Measurements from ENCODE around the gene CPNE8. TPM values are rescaled to one million over a fixed set of nuclear protein-coding genes. Genes with fewer than 3 reads are reported as not detected.

CPNE8 gene
- total RNA-seq, 1 experiment from 2014 or later: 7.2 TPM

DNA sequence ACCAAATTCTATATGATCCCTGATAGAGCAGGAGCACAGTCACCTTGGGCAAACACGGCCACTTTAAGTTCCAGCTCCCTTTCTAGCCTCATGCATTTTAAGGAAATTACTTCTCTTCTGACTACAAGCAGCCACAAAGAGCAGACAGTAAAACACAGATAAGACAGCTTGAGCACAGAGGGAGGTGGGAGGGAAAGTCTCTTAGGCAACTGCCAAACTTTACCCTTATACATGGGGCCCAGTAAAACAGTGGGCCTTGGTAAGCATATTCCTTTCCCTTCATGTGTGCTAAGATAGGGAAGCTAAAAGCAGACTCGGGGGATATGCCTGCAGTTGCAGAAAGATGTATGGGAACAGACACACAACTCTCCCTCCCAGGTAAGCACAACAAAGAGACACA, 235.9 kb downstream of the CPNE8 start:
- H3K9ac ChIP-seq (ENCODE audit: low read length): no peak overlapping the region
- intact Hi-C loops (cut with micrococcal nuclease): loop anchor here (10.0 kb wide), 2 partner anchors 435 to 605 kb away; no protein-coding TSS in a partner anchor

DNA sequence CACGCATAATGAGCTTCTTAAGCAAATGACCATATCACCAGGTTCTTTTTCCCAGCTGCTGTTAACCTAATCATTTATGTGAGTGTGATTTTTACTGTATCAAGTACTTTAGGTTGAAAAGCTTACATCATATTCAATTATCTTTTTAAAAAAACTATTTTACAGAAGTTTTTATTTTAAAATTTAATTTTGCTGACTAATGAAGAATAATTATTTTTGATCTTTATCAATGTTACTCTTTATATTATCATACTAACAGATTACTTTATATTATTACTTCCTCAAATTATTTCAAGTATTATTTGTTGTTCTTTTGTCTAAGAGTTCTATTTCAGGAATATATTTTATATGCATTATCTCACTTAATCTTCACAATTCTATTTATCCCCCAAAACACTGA, 236.3 kb downstream of the CPNE8 start:
- no peaks in the 10 kb centered on the region for H3K9me2 ChIP-seq (replicated peaks; ENCODE audit: low read length)
- ChIA-PET POLR2A (ENCODE audit: unreplicated experiment) (no interaction called here), CTCF (no interaction called here)
- no peaks in the 10 kb centered on the region for H4K20me1 ChIP-seq (ENCODE audit: low read length)
- no TSS peak for BruUV-seq (replicated peaks)
- no peaks in the 10 kb centered on the region for H3K27me3 ChIP-seq (ENCODE audit: low read length)
- no peak for DNase-seq
- no peaks in the 10 kb centered on the region for H3K36me3 ChIP-seq (ENCODE audit: low read depth, low read length)
- no peak overlapping the region for H2AFZ ChIP-seq (ENCODE audit: low read length)
- no peak for ATAC-seq
- intact Hi-C loops (cut with micrococcal nuclease): loop anchor here (10.0 kb wide), 2 partner anchors 436 to 606 kb away; no protein-coding TSS in a partner anchor
- no peak for TF ChIP-seq EZH2phosphoT487 (IDR thresholded peaks at IDR 0.05; ENCODE audit: borderline replicate concordance, low read length)
- no peak for TF ChIP-seq EZH2 (IDR thresholded peaks at IDR 0.05; ENCODE audit: low read length, unreplicated experiment)
- no peak for TF ChIP-seq CTCF (conservative IDR thresholded peaks at IDR 0.05; ENCODE audit: low read depth, low read length)
- H3K4me3 ChIP-seq (ENCODE audit: low read length): no peak overlapping the region
- no peaks in the 10 kb centered on the region for H3K9me3 ChIP-seq (ENCODE audit: low read length)
- no peak overlapping the region for H3K9ac ChIP-seq (ENCODE audit: low read length)
- no peaks in the 10 kb centered on the region for H3K79me2 ChIP-seq (ENCODE audit: low read length)
- no peaks in the 10 kb centered on the region for H3F3A ChIP-seq (ENCODE audit: low read length, unreplicated experiment)
- no peak overlapping the region for H3K27ac ChIP-seq (ENCODE audit: low read length)
- no peaks in the 10 kb centered on the region for H3K4me1 ChIP-seq (ENCODE audit: insufficient read depth, low read length)
- no peak overlapping the region for H3K4me2 ChIP-seq (ENCODE audit: low read length)

More for the DNA sequence above, 235.9 kb downstream of the CPNE8 start:
- no peaks in the 10 kb centered on the region for H4K20me1 ChIP-seq (ENCODE audit: low read length)
- no peaks in the 10 kb centered on the region for H3K9me3 ChIP-seq (ENCODE audit: low read length)
- H3K79me2 ChIP-seq (ENCODE audit: low read length): no peaks in the 10 kb centered on the region
- POLR2A ChIA-PET (ENCODE audit: unreplicated experiment): no interaction called here
- CTCF ChIA-PET: no interaction called here
- ATAC-seq (no peak), DNase-seq (no peak)
- H3K36me3 ChIP-seq (ENCODE audit: low read depth, low read length): no peaks in the 10 kb centered on the region
- TF ChIP-seq EZH2 (IDR thresholded peaks at IDR 0.05; ENCODE audit: low read length, unreplicated experiment) (no peak), CTCF (conservative IDR thresholded peaks at IDR 0.05; ENCODE audit: low read depth, low read length) (no peak), EZH2phosphoT487 (IDR thresholded peaks at IDR 0.05; ENCODE audit: borderline replicate concordance, low read length) (no peak)
- no peak overlapping the region for H3K4me2 ChIP-seq (ENCODE audit: low read length)
- H3K4me3 ChIP-seq (ENCODE audit: low read length): no peak overlapping the region
- no peak overlapping the region for H3K27ac ChIP-seq (ENCODE audit: low read length)
- BruUV-seq (replicated peaks): no TSS peak
- no peaks in the 10 kb centered on the region for H3K4me1 ChIP-seq (ENCODE audit: insufficient read depth, low read length)
- no peaks in the 10 kb centered on the region for H3K27me3 ChIP-seq (ENCODE audit: low read length)
- H2AFZ ChIP-seq (ENCODE audit: low read length): no peak overlapping the region
- H3K9me2 ChIP-seq (replicated peaks; ENCODE audit: low read length): no peaks in the 10 kb centered on the region
- no peaks in the 10 kb centered on the region for H3F3A ChIP-seq (ENCODE audit: low read length, unreplicated experiment)

DNA sequence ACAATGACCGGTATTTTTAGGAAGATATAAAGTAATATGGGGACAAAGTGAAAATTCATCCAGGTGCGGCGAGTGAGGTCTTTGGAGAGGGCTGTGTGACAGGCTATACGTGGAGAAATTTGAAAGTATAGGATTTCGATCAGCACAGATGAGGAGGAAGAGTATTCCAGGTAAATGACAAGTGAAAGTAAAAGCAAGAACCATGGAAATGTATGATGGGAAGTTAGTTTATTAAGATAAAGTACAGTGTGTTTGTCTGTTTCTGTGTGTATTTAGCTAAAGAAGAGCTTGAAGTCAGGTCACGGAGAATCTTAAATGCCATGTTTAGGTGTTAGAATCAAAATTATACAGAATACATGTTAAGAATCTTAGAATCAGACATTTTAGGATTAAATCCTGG, 239.0 kb downstream of the CPNE8 start:
- H3F3A ChIP-seq (ENCODE audit: low read length, unreplicated experiment): no peaks in the 10 kb centered on the region
- H3K36me3 ChIP-seq (ENCODE audit: low read depth, low read length): no peaks in the 10 kb centered on the region
- no peak overlapping the region for H3K4me2 ChIP-seq (ENCODE audit: low read length)
- ChIA-PET CTCF (no interaction called here), POLR2A (ENCODE audit: unreplicated experiment) (interaction anchor here (0.6 kb wide), 1 partner anchor 33 kb away, joined by 4 read pairs; no protein-coding TSS in a partner anchor)
- ATAC-seq (no peak), DNase-seq (no peak)
- H3K4me3 ChIP-seq (ENCODE audit: low read length): no peak overlapping the region
- no TSS peak for BruUV-seq (replicated peaks)
- H3K9ac ChIP-seq (ENCODE audit: low read length): no peak overlapping the region
- TF ChIP-seq EZH2phosphoT487 (IDR thresholded peaks at IDR 0.05; ENCODE audit: borderline replicate concordance, low read length) (no peak), CTCF (conservative IDR thresholded peaks at IDR 0.05; ENCODE audit: low read depth, low read length) (no peak), EZH2 (IDR thresholded peaks at IDR 0.05; ENCODE audit: low read length, unreplicated experiment) (no peak)
- H3K9me2 ChIP-seq (replicated peaks; ENCODE audit: low read length): no peaks in the 10 kb centered on the region
- no peaks in the 10 kb centered on the region for H4K20me1 ChIP-seq (ENCODE audit: low read length)
- intact Hi-C loops (cut with micrococcal nuclease): loop anchor here (10.0 kb wide), 2 partner anchors 438 to 608 kb away; no protein-coding TSS in a partner anchor
- H3K9me3 ChIP-seq (ENCODE audit: low read length): no peaks in the 10 kb centered on the region
- no peaks in the 10 kb centered on the region for H3K27me3 ChIP-seq (ENCODE audit: low read length)
- H3K4me1 ChIP-seq (ENCODE audit: insufficient read depth, low read length): no peaks in the 10 kb centered on the region
- H2AFZ ChIP-seq (ENCODE audit: low read length): no peak overlapping the region
- H3K27ac ChIP-seq (ENCODE audit: low read length): no peak overlapping the region
- H3K79me2 ChIP-seq (ENCODE audit: low read length): no peaks in the 10 kb centered on the region

Data from PC-3 (cell line).